Muscle of leg (tissue), 11 donors: Measurements from ENCODE around the gene GPR152. TPM values are rescaled to one million over a fixed set of nuclear protein-coding genes. Genes with fewer than 3 reads are reported as not detected.

ENCODE experiments used
- DNase-seq: peaks from one replicate; pipeline ENCODE4 v3.0.0; 2013
- H3K27ac ChIP-seq: one replicate; pipeline ENCODE4 v1.5.1; 2013; ENCODE audit warnings: mild to moderate bottlenecking, low read length, control low read depth
- H3K27me3 ChIP-seq: one replicate; pipeline ENCODE4 v1.6.1; 2013; ENCODE audit warnings: low read length; ENCODE audit not compliant: control insufficient read depth, insufficient read depth
- H3K36me3 ChIP-seq: one replicate; pipeline ENCODE4 v1.6.1; 2013; ENCODE audit warnings: low read length; ENCODE audit not compliant: control insufficient read depth, insufficient read depth
- H3K4me1 ChIP-seq: one replicate; pipeline ENCODE4 v1.6.1; 2013; ENCODE audit warnings: low read length; ENCODE audit not compliant: control insufficient read depth, insufficient read depth
- H3K4me3 ChIP-seq: one replicate; pipeline ENCODE4 v1.5.1; 2013; ENCODE audit warnings: low read length, control low read depth
- H3K9me3 ChIP-seq: replicated peaks from 2 replicates; pipeline ENCODE4 v1.6.1; 2013; ENCODE audit warnings: low read depth, low read length; ENCODE audit not compliant: control insufficient read depth
- WGBS: methylation state at CpG from one replicate; pipeline ENCODE4 v1.1.5; 2013; ENCODE audit warnings: missing lambda C conversion rate; ENCODE audit not compliant: insufficient coverage; 5-methylcytosine and 5-hydroxymethylcytosine counted together
- polyA plus RNA-seq, 8 donors: library from polyadenylated mRNA; unstranded; fragments of 120-200 nt; gene quantifications; one replicate each; pipeline versions ENCODE4 v1.2.1 to v1.2.3, GENCODE V29; 2013; ENCODE audit warnings: inconsistent platforms in 1 of 8, low replicate concordance in 1 of 8; ENCODE audit not compliant: insufficient read length in 8 of 8, insufficient read depth in 1 of 8
- total RNA-seq: library from RNA; stranded (reverse); fragments of 120-200 nt; gene quantifications from one replicate; pipeline ENCODE4 v1.2.4, GENCODE V29; 2013

Gene GPR152
- total and polyA plus RNA-seq, 9 donors, result not detected

- DNase-seq, result no peak
- Histone ChIP-seq H3K9me3 (no peaks in the 10 kb centered on the region), H3K4me3 (peak within 1 kb of the TSS; percentile 44), H3K27ac (peak within 1 kb of the TSS; percentile 94), H3K36me3 (peaks cover 4% of the 10 kb centered on the region), H3K27me3 (peaks cover 35% of the 10 kb centered on the region), H3K4me1 (peaks cover 72% of the 10 kb centered on the region)
- WGBS, result 5% methylated on average over 43 of the region's 67 CpGs
Observed at GRCh38 chr11:67415501-67416304, 36.8 kb downstream of the GPR152 start, which contains the start of gene CARNS1. CARNS1 (plus strand) TSS chr11:67415678; CDS start chr11:67416200, 522 bp downstream.

- DNase-seq, result no peak
- peaks cover 75% of the 10 kb centered on the region for H3K4me1 ChIP-seq
- WGBS, result 57% methylated on average over 1 of the region's 2 CpGs
- peak overlapping the region; percentile 29 for H3K27ac ChIP-seq
- peaks cover 51% of the 10 kb centered on the region for H3K27me3 ChIP-seq
- H3K9me3 ChIP-seq, result no peaks in the 10 kb centered on the region
- no peak overlapping the region for H3K4me3 ChIP-seq
- peaks cover 4% of the 10 kb centered on the region for H3K36me3 ChIP-seq
Observed at GRCh38 chr11:67413266-67413849, 39.2 kb downstream of the GPR152 start.

GRCh38 chr11:67412495-67413179 is 39.9 kb downstream of the GPR152 start:
- no peak for DNase-seq
- peaks cover 4% of the 10 kb centered on the region for H3K36me3 ChIP-seq
- H3K4me3 ChIP-seq, result no peak overlapping the region
- peaks cover 53% of the 10 kb centered on the region for H3K27me3 ChIP-seq
- H3K9me3 ChIP-seq, result no peaks in the 10 kb centered on the region
- H3K4me1 ChIP-seq, result peaks cover 74% of the 10 kb centered on the region
- WGBS, result 59% methylated on average over 5 of the region's 9 CpGs
- H3K27ac ChIP-seq, result no peak overlapping the region

GRCh38 chr11:67411785-67412152 is 40.8 kb downstream of the GPR152 start:
- no peaks in the 10 kb centered on the region for H3K9me3 ChIP-seq
- H3K4me1 ChIP-seq, result peaks cover 68% of the 10 kb centered on the region
- no peak for DNase-seq
- H3K4me3 ChIP-seq, result no peak overlapping the region
- H3K36me3 ChIP-seq, result peaks cover 4% of the 10 kb centered on the region
- no CpG with 5 or more reads among the region's 7 CpGs for WGBS
- H3K27ac ChIP-seq, result no peak overlapping the region
- peaks cover 55% of the 10 kb centered on the region for H3K27me3 ChIP-seq

GRCh38 chr11:67410984-67411784 is 41.3 kb downstream of the GPR152 start:
- Histone ChIP-seq H3K4me1 (peaks cover 63% of the 10 kb centered on the region), H3K36me3 (peaks cover 2% of the 10 kb centered on the region), H3K27ac (no peak overlapping the region), H3K4me3 (no peak overlapping the region), H3K9me3 (no peaks in the 10 kb centered on the region), H3K27me3 (peaks cover 55% of the 10 kb centered on the region)
- WGBS, result 83% methylated on average over 7 of the region's 17 CpGs
- DNase-seq, result no peak

GRCh38 chr11:67410369-67410831 is 42.1 kb downstream of the GPR152 start:
- H3K9me3 ChIP-seq, result no peaks in the 10 kb centered on the region
- 63% methylated on average over 10 of the region's 15 CpGs for WGBS
- H3K4me1 ChIP-seq, result peaks cover 58% of the 10 kb centered on the region
- H3K27me3 ChIP-seq, result peaks cover 55% of the 10 kb centered on the region
- no peak overlapping the region for H3K27ac ChIP-seq
- no peaks in the 10 kb centered on the region for H3K36me3 ChIP-seq
- no peak for DNase-seq
- no peak overlapping the region for H3K4me3 ChIP-seq

- WGBS, result 51% methylated on average over 5 of the region's 13 CpGs
- Histone ChIP-seq H3K27me3 (peaks cover 55% of the 10 kb centered on the region), H3K36me3 (no peaks in the 10 kb centered on the region), H3K27ac (no peak overlapping the region), H3K4me1 (peaks cover 53% of the 10 kb centered on the region), H3K4me3 (no peak overlapping the region), H3K9me3 (no peaks in the 10 kb centered on the region)
- DNase-seq, result no peak
Observed at GRCh38 chr11:67409781-67410368, 42.7 kb downstream of the GPR152 start.

GRCh38 chr11:67409261-67409666 is 43.3 kb downstream of the GPR152 start:
- Histone ChIP-seq H3K27me3 (peaks cover 49% of the 10 kb centered on the region), H3K9me3 (no peaks in the 10 kb centered on the region), H3K4me1 (peaks cover 51% of the 10 kb centered on the region), H3K27ac (no peak overlapping the region), H3K4me3 (no peak overlapping the region), H3K36me3 (no peaks in the 10 kb centered on the region)
- WGBS, result 48% methylated on average over 20 of the region's 24 CpGs
- DNase-seq, result no peak

GRCh38 chr11:67408437-67409200 is 43.9 kb downstream of the GPR152 start:
- H3K4me3 ChIP-seq, result no peak overlapping the region
- 75% methylated on average over 12 of the region's 18 CpGs for WGBS

More at GRCh38 chr11:67408437-67409200, 43.9 kb downstream of the GPR152 start:
- H3K27ac ChIP-seq, result no peak overlapping the region
- peaks cover 45% of the 10 kb centered on the region for H3K27me3 ChIP-seq
- peaks cover 50% of the 10 kb centered on the region for H3K4me1 ChIP-seq
- no peaks in the 10 kb centered on the region for H3K9me3 ChIP-seq
- no peak for DNase-seq
- H3K36me3 ChIP-seq, result no peaks in the 10 kb centered on the region
